Endothelial cell (in vitro differentiated cells): ENCODE results near the gene MED27. TPM values are rescaled to one million over a fixed set of nuclear protein-coding genes. Genes with fewer than 3 reads are reported as not detected.

Source experiments
- DNase-seq: peaks from one replicate; pipeline ENCODE4 v3.0.0; 2021; ENCODE audit warnings: low spot score
- H3K27ac Mint-ChIP-seq: one replicate; pipeline ENCODE4 v1.8.0; 2021; ENCODE audit warnings: mixed read lengths, inconsistent platforms; ENCODE audit not compliant: unreplicated experiment
- H3K27me3 Mint-ChIP-seq: one replicate; pipeline ENCODE4 v1.8.0; 2021; ENCODE audit warnings: mild to moderate bottlenecking, moderate library complexity, mixed read lengths, inconsistent platforms; ENCODE audit not compliant: unreplicated experiment
- H3K36me3 Mint-ChIP-seq: one replicate; pipeline ENCODE4 v1.8.0; 2021; ENCODE audit warnings: mild to moderate bottlenecking, low read depth, mixed read lengths, inconsistent platforms; ENCODE audit not compliant: unreplicated experiment
- H3K4me1 Mint-ChIP-seq: one replicate; pipeline ENCODE4 v1.8.0; 2021; ENCODE audit warnings: mild to moderate bottlenecking, mixed read lengths, inconsistent platforms; ENCODE audit not compliant: unreplicated experiment
- H3K4me3 Mint-ChIP-seq: one replicate; pipeline ENCODE4 v1.8.0; 2021; ENCODE audit warnings: mild to moderate bottlenecking, mixed read lengths, inconsistent platforms; ENCODE audit not compliant: unreplicated experiment
- H3K9me3 Mint-ChIP-seq: one replicate; pipeline ENCODE4 v1.8.0; 2021; ENCODE audit warnings: mixed read lengths, inconsistent platforms; ENCODE audit not compliant: unreplicated experiment
- total RNA-seq: library from RNA; stranded (reverse); fragmentation: NEBNext Ultra II Directional; extraction: Animal tissue kit (Norgen Biotek cat#: 25700); gene quantifications from one replicate; pipeline ENCODE4 v1.2.1, GENCODE V29; 2021; ENCODE audit not compliant: unreplicated experiment
- TF ChIP-seq, protein P1 (sequence below): fragments of 200-600 bp; sonication (generic); IDR thresholded peaks from one replicate; pipeline ENCODE4 v1.5.0; 2021; ENCODE audit warnings: antibody characterized with exemption; ENCODE audit not compliant: unreplicated experiment

MED27 gene
- total RNA-seq, 1 donor from 2014 or later = 24.0 TPM

DNA sequence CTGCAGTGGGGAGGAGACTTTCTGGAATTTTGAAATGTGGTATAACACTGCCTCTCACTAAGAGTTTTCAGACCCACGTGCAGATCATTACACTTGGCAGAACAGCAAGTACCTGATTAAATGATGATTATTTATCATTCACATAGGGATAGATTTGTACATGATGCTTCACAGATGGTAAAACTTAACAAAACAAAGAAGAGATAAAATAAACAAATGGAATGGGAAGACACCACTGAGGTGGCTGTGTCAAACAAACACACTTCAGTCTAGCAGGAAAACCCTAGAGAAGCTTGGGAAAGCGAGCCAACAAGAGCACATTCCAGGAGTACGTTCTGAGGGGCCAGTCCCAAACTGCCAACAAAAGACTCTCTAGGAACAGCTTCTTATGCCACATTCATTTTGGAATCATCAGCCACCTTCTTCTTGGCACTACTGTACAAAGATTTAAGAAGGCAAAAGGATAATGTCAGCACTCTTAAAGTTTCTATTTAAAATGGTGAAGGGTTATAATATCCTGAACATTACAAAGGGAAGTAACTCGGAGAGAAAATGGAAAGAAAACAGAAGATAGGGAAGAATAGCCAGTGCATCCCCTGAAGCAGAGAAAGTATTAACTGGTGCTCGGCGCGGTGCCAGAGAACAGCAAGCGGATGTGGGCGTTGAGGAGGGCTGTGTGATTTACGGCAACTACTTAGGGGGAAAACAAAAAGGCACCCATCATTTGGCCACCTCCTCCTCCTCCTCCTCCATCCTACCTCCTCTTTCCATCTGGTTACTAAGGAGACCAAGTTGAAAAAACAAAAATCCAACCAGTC lies 1.6 kb downstream of the MED27 start:
- H3K9me3 Mint-ChIP-seq = no peaks in the 10 kb centered on the region
- peaks cover 4% of the 10 kb centered on the region for H3K36me3 Mint-ChIP-seq
- H3K4me3 Mint-ChIP-seq = peak overlapping the region; percentile 100
- no peak for DNase-seq
- H3K27me3 Mint-ChIP-seq = peaks cover 5% of the 10 kb centered on the region
- H3K27ac Mint-ChIP-seq = no peak overlapping the region
- TF ChIP-seq, protein P1, sequence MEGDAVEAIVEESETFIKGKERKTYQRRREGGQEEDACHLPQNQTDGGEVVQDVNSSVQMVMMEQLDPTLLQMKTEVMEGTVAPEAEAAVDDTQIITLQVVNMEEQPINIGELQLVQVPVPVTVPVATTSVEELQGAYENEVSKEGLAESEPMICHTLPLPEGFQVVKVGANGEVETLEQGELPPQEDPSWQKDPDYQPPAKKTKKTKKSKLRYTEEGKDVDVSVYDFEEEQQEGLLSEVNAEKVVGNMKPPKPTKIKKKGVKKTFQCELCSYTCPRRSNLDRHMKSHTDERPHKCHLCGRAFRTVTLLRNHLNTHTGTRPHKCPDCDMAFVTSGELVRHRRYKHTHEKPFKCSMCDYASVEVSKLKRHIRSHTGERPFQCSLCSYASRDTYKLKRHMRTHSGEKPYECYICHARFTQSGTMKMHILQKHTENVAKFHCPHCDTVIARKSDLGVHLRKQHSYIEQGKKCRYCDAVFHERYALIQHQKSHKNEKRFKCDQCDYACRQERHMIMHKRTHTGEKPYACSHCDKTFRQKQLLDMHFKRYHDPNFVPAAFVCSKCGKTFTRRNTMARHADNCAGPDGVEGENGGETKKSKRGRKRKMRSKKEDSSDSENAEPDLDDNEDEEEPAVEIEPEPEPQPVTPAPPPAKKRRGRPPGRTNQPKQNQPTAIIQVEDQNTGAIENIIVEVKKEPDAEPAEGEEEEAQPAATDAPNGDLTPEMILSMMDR = no peak
- peaks cover 19% of the 10 kb centered on the region for H3K4me1 Mint-ChIP-seq

- H3K4me1 Mint-ChIP-seq = peaks cover 19% of the 10 kb centered on the region
- H3K9me3 Mint-ChIP-seq = no peaks in the 10 kb centered on the region
- no peak for DNase-seq
- H3K4me3 Mint-ChIP-seq = no peak overlapping the region
- peaks cover 4% of the 10 kb centered on the region for H3K36me3 Mint-ChIP-seq
- TF ChIP-seq, protein P1 = no peak
- no peak overlapping the region for H3K27ac Mint-ChIP-seq
- peaks cover 7% of the 10 kb centered on the region for H3K27me3 Mint-ChIP-seq
These were observed 3.8 kb downstream of the MED27 start for GRCh38 chr9:132075853-132076252.

GRCh38 chr9:132074736-132075135 lies 4.9 kb downstream of the MED27 start:
- Mint-ChIP-seq H3K27ac (no peak overlapping the region), H3K4me3 (no peak overlapping the region), H3K9me3 (no peaks in the 10 kb centered on the region), H3K27me3 (peaks cover 6% of the 10 kb centered on the region), H3K36me3 (peaks cover 4% of the 10 kb centered on the region), H3K4me1 (peaks cover 16% of the 10 kb centered on the region)
- no peak for DNase-seq
- TF ChIP-seq, protein P1 = no peak

GRCh38 chr9:132071847-132072507 lies 7.7 kb downstream of the MED27 start:
- Mint-ChIP-seq H3K9me3 (no peaks in the 10 kb centered on the region), H3K4me1 (peaks cover 13% of the 10 kb centered on the region), H3K4me3 (no peak overlapping the region), H3K27ac (no peak overlapping the region), H3K27me3 (peaks cover 2% of the 10 kb centered on the region), H3K36me3 (peaks cover 3% of the 10 kb centered on the region)
- DNase-seq = no peak
- TF ChIP-seq, protein P1 = no peak
